Smooth muscle cell (in vitro differentiated cells): ENCODE measurements around the gene PLEK2. TPM values are rescaled to one million over a fixed set of nuclear protein-coding genes. Genes with fewer than 3 reads are reported as not detected.

Experiments used
- DNase-seq: peaks from one replicate; lab custom pipeline; 2025; ENCODE audit not compliant: unreplicated experiment; lab: John Stamatoyannopoulos, UW
- H2AFZ ChIP-seq: fragments of 200-600 bp; sonication (generic); 2 replicates; pipeline ENCODE4 v1.6.0; 2016; ENCODE audit warnings: antibody characterized with exemption, low read depth, mild to moderate bottlenecking
- H3F3A ChIP-seq: fragments of 200-600 bp; sonication (generic); 2 replicates; pipeline ENCODE4 v1.6.0; 2017; ENCODE audit warnings: antibody characterized with exemption, low read depth
- H3K27ac ChIP-seq: fragments of 200-600 bp; sonication (generic); 2 replicates; pipeline ENCODE4 v1.5.1; 2016; ENCODE audit warnings: low read depth, mild to moderate bottlenecking
- H3K27me3 ChIP-seq: fragments of 200-600 bp; sonication (generic); 2 replicates; pipeline ENCODE4 v1.6.1; 2016; ENCODE audit warnings: low read depth, mild to moderate bottlenecking
- H3K36me3 ChIP-seq: fragments of 200-600 bp; sonication (generic); 2 replicates; pipeline ENCODE4 v1.5.1; 2016; ENCODE audit warnings: low read depth
- H3K4me1 ChIP-seq: fragments of 200-600 bp; sonication (generic); 2 replicates; pipeline ENCODE4 v1.5.1; 2016; ENCODE audit warnings: low read depth
- H3K4me2 ChIP-seq: fragments of 200-600 bp; sonication (generic); 2 replicates; pipeline ENCODE4 v1.6.0; 2016; ENCODE audit warnings: mild to moderate bottlenecking
- H3K4me3 ChIP-seq: fragments of 200-600 bp; sonication (generic); 2 replicates; pipeline ENCODE4 v1.5.1; 2016; ENCODE audit warnings: mild to moderate bottlenecking
- H3K79me2 ChIP-seq: fragments of 200-600 bp; sonication (generic); 2 replicates; pipeline ENCODE4 v1.6.0; 2016; ENCODE audit warnings: low read depth, mild to moderate bottlenecking
- H3K9ac ChIP-seq: fragments of 200-600 bp; sonication (generic); 2 replicates; pipeline ENCODE4 v1.6.0; 2016; ENCODE audit warnings: low read depth
- H3K9me3 ChIP-seq: fragments of 200-600 bp; sonication (generic); replicated peaks from 2 replicates; pipeline ENCODE4 v1.5.1; 2016; ENCODE audit warnings: low read depth
- H4K20me1 ChIP-seq: fragments of 200-600 bp; sonication (generic); 2 replicates; pipeline ENCODE4 v1.6.0; 2016; ENCODE audit warnings: low read depth
- CTCF ChIP-seq: fragments of 200-600 bp; sonication (generic); IDR thresholded peaks from 2 replicates; pipeline ENCODE4 v1.5.1; 2017; ENCODE audit warnings: borderline replicate concordance, mild to moderate bottlenecking, antibody characterized with exemption; ENCODE audit not compliant: insufficient read depth, poor library complexity, severe bottlenecking
- WGBS: methylation state at CpG from one replicate; pipeline ENCODE4 v1.1.7; 2016; ENCODE audit warnings: low lambda C conversion rate; 5-methylcytosine and 5-hydroxymethylcytosine counted together
- polyA plus RNA-seq: library from polyadenylated mRNA; unstranded; fragments of >200 nt; fragmentation: Nextera tagmentation; extraction: Ambion mirVana; gene quantifications from 2 replicates; pipeline ENCODE4 v1.2.1, GENCODE V29; 2016
- total RNA-seq: library from RNA; depleted of rRNA; stranded (reverse); fragments of >200 nt; gene quantifications from 2 replicates; pipeline ENCODE4 v1.2.3, GENCODE V29; 2014

The PLEK2 gene
- total and polyA plus RNA-seq, 2 experiments from 2014 or later, result 1.6 to 3.1 TPM

- Histone ChIP-seq H3K27ac (no peak overlapping the region), H3K9ac (no peak overlapping the region), H3K4me2 (no peak overlapping the region), H2AFZ (no peak overlapping the region), H4K20me1 (no peaks in the 10 kb centered on the region), H3K4me3 (no peak overlapping the region), H3K4me1 (no peaks in the 10 kb centered on the region), H3K79me2 (no peaks in the 10 kb centered on the region), H3K36me3 (no peaks in the 10 kb centered on the region), H3K27me3 (no peaks in the 10 kb centered on the region), H3F3A (no peaks in the 10 kb centered on the region), H3K9me3 (no peaks in the 10 kb centered on the region)
- WGBS, result 79% methylated on average over 11 of the region's 11 CpGs
- TF ChIP-seq CTCF, result no peak
- DNase-seq, result no peak
These were observed 6.6 kb upstream of the PLEK2 start for GRCh38 chr14:67418401-67419191.

- Histone ChIP-seq H3K27me3 (no peaks in the 10 kb centered on the region), H3K4me3 (no peak overlapping the region), H3K27ac (no peak overlapping the region), H3K9ac (no peak overlapping the region), H3K36me3 (no peaks in the 10 kb centered on the region), H3K4me2 (no peak overlapping the region), H3K9me3 (no peaks in the 10 kb centered on the region), H2AFZ (no peak overlapping the region), H4K20me1 (no peaks in the 10 kb centered on the region), H3K4me1 (no peaks in the 10 kb centered on the region), H3K79me2 (no peaks in the 10 kb centered on the region), H3F3A (no peaks in the 10 kb centered on the region)
- TF ChIP-seq CTCF, result no peak
- 54% methylated on average over 3 of the region's 3 CpGs for WGBS
- no peak for DNase-seq
These were observed 5.7 kb upstream of the PLEK2 start for GRCh38 chr14:67417633-67418032.

- 91% methylated on average over 2 of the region's 2 CpGs for WGBS
These were observed 4.8 kb upstream of the PLEK2 start for GRCh38 chr14:67416810-67417209.

More at GRCh38 chr14:67416810-67417209, 4.8 kb upstream of the PLEK2 start:
- DNase-seq, result no peak
- no peaks in the 10 kb centered on the region for H3K9me3 ChIP-seq
- no peaks in the 10 kb centered on the region for H3K36me3 ChIP-seq
- no peak for TF ChIP-seq CTCF
- H3K27me3 ChIP-seq, result no peaks in the 10 kb centered on the region
- H3F3A ChIP-seq, result no peaks in the 10 kb centered on the region
- no peak overlapping the region for H3K4me3 ChIP-seq
- no peak overlapping the region for H3K27ac ChIP-seq
- H2AFZ ChIP-seq, result no peak overlapping the region
- H3K79me2 ChIP-seq, result no peaks in the 10 kb centered on the region
- no peak overlapping the region for H3K4me2 ChIP-seq
- no peaks in the 10 kb centered on the region for H3K4me1 ChIP-seq
- no peak overlapping the region for H3K9ac ChIP-seq
- H4K20me1 ChIP-seq, result no peaks in the 10 kb centered on the region
